GM19099 (cell line): ENCODE measurements around the gene MUC5AC.

Experiments
- POLR2A ChIP-seq: IDR thresholded peaks from 3 replicates; pipeline ENCODE4 v1.6.1; 2011; ENCODE audit warnings: low read depth; ENCODE audit not compliant: insufficient read length; ENCODE audit errors: extremely low read depth

MUC5AC gene

DNA sequence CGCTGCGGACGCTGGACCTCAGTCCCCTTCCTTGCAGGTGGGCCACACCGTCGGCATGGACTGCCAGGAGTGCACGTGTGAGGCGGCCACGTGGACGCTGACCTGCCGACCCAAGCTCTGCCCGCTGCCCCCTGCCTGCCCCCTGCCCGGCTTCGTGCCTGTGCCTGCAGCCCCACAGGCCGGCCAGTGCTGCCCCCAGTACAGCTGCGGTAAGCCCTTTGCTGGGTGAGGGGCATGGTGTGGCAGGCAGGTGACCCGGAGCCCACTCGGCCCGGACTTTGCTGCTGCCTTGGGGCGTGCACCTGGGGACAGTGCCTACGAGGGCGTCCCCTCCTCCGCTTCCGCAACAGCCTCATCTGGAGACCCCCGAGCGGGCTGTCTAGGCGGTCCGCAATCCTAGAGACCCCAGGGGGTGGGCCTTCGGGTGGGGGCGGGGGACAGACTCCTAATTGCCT lies 39.7 kb downstream of the MUC5AC start:
- no peak for TF ChIP-seq POLR2A

DNA sequence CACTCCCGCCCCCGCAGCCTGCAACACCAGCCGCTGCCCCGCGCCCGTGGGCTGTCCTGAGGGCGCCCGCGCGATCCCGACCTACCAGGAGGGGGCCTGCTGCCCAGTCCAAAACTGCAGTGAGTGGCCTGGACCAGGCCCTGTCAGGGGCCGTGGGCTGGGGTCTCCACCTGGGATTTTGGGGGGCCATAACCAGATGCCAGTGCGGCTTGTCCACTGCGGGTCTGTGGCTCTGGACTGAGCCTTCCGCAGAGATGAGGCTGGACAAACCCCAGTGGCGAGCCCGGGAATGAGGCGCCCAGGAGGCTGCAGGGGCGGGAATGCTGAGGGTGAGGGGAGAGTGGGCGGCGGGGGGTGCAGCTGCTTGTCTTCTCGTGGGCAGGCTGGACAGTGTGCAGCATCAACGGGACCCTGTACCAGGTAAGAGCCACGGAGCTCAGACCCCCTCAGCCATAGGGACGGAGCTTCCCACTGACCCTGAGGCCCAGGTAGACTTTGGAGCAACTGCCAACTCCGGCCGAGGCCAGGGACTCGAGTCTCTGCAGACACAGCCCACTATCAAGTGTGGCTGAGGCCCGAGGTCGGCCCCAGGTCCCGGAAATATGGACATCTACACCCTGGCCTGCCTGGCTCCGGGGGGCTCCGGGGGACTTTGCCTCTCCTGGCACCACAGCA lies 40.3 kb downstream of the MUC5AC start:
- TF ChIP-seq POLR2A = no peak

DNA sequence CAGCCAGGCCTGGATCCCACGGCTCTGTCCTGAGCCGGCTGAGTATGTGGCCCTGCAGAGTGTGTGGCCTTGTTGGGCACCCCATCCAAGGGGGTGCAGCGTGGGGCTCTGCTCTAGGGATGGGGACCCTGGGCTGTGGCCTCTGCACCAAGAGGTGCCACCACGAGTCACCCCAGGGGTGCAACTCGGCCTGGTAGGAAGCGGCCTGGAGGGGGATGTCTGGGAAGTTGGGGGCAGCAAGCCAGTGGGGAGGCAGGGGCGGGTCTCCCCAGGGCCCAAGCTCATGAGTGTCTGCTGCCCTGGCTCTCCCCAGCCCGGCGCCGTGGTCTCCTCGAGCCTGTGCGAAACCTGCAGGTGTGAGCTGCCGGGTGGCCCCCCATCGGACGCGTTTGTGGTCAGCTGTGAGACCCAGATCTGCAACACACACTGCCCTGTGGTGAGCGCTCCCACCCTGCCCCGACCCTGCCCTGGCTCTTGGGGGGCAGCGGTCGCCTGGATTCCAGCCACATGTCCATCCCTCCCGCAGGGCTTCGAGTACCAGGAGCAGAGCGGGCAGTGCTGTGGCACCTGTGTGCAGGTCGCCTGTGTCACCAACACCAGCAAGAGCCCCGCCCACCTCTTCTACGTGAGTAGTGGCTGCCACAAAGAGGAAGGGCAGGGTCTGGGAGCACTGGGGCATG lies 40.9 kb downstream of the MUC5AC start:
- TF ChIP-seq POLR2A = no peak

DNA sequence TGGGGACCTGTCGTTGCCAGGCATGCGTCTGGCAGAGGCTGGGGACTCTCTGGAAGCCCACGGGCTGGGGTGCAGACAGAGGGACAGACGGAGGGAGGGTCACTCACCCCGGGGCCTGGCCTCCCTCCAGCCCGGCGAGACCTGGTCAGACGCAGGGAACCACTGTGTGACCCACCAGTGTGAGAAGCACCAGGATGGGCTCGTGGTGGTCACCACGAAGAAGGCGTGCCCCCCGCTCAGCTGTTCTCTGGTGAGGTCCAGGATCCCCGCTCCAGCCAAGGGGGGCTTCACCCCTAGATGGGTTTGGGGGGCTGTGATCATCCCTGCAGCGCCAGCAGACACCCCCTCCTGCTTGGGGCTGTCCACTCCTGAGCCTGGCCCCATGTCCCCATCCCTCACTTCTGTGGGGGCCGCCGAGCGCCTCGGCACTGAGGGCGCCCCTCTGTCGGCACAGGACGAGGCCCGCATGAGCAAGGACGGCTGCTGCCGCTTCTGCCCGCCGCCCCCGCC lies 41.5 kb downstream of the MUC5AC start:
- no peak for TF ChIP-seq POLR2A

DNA sequence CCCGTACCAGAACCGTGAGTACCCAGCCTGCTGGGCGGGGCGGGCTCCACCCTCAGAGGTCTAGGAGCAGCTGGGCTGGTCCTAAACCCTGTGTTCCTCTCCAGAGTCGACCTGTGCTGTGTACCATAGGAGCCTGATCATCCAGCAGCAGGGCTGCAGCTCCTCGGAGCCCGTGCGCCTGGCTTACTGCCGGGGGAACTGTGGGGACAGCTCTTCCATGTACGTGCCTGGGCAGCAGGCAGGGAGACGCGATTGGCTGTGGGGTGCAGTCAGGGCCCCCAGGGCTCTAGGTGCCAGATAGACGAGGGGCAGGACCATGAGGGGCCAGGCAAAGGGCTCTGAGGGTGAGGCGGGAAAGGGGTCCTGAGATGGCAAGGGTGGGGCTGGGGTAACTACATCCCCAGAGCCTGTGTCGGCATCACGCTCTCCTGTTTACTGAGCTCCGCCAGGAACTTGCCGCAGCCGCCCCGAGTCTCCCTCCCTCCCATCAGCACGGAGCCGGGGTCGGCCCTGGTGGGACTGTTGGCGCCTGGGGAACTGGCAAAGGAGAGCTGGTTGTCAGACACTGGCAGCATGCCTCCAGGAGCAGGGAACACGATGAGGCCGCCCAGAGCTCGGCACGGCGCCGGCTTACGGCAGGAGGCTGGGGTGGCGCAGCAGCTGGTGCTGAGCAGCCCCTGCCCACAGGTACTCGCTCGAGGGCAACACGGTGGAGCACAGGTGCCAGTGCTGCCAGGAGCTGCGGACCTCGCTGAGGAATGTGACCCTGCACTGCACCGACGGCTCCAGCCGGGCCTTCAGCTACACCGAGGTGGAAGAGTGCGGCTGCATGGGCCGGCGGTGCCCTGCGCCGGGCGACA lies 42.2 kb downstream of the MUC5AC start:
- no peak for TF ChIP-seq POLR2A

DNA sequence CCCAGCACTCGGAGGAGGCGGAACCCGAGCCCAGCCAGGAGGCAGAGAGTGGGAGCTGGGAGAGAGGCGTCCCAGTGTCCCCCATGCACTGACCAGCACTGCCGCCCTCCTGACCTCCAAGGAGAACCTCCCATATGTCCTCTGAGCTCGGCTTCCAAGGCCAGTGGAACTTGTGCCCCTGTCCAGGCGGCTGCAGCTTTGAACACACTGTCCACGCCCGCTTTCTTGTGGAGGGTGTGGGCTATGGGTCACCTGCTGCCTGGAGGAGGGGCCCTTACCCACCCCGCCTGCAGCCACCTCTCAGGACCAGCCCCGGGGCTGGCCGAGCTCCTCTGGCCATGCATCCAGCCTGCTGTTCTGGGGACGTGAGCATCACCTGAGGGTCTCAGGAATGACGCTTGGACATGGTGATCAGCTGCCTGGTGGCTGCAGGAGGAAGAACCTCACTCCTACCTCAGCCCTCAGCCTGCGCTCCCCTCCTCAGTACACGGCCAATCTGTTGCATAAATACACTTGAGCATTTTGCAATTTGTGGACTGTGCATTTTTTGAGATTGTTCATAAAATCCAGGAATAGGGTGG lies 42.9 kb downstream of the MUC5AC start:
- no peak for TF ChIP-seq POLR2A

DNA sequence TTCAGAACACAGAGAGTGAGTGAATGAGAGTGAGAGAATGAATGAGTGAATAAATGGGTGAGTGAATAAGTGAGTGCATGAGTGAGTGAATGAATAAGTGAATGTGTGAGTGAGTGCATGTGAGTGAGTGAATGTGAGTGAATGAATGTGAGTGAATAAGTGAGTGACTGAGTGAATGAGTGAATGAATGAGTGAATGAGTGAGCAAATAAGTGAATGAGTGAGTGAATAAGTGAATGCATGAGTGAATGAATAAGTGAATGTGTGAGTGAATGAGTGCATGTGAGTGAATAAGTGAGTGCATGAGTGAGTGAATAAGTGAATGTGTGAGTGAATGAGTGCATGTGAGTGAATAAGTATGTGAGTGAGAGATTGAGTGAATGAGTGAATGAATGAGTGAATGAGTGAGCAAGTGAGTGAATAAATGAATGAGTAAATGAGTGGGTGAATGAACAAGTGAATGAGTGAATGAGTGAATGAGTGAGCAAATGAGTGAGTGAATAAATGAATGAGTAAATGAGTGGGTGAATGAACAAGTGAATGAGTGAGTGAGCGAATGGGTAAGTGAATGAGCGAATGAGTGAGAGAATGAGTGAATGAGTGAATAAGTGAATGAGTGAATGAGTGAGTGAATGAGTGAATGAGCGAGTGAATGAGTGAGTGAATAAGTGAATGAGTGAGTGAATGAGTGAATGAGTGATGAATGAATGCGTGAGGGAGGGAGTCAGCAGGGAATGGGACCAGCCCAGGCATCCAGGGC lies 43.8 kb downstream of the MUC5AC start:
- TF ChIP-seq POLR2A = no peak

DNA sequence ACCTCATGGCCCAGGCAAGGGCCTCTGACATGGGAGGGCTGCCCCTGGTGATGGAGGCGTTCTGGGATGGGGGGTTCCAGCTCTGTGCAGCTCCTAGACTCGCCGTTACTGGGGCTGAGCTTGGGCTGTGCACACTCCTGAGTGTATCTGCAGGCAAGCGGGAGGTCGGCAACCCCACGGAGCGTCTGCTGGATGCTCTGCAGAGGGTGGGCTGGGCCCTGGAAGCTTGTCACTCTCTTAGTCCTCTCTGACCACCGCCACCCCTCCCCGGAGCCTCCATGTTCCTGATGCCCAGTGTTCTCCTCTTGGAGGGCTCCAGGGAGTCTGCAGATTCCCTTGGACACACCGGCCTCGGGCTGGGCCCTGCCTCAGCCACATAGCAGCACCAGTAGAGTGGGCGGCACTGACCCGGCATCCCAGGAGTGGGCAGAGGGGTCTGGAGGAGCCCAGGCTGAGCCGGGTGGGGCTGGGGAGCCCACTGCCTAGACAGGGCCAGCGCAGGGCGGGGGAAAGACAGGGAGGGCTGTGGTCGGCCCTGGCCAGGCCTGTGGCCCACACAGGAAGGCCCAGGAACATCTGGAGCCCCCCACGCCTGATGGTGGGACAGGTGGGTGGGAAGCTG lies 44.5 kb downstream of the MUC5AC start:
- TF ChIP-seq POLR2A = no peak

DNA sequence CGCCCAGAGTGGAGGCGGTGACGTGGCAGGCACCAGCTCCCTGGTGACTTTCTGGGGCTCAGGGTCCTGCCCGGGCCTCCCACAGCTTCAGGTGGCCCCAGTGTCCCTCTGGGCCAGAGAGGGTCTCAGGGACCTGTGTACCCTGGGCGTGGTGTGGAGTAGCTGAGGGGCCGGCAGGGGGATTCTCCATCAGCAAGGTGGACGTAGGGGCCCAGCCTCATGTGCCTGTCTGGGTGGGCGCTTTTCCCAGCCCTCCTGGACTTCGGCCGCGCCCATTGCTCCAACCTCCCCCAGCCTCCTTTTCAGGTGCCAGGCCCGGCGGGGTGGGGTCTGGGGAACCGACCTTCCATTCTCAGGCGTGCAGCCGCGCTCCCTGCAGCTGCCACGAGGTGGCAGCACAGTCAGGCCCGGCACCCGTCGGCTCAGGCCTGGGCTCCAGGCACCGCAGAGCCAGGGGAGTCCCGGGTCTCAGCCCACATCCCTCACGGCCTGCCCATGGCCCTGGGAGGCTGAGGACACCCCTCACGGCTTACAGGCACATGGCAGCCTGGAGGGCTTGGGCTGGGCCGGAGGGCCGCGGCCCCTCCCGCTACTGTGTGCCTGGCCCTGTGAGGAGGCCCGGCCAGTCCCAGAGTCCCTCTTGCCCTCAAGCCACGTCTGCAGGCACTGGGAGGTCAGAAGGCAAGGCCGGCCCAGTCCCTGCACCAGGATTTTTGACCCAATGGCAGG lies 45.2 kb downstream of the MUC5AC start:
- no peak for TF ChIP-seq POLR2A

DNA sequence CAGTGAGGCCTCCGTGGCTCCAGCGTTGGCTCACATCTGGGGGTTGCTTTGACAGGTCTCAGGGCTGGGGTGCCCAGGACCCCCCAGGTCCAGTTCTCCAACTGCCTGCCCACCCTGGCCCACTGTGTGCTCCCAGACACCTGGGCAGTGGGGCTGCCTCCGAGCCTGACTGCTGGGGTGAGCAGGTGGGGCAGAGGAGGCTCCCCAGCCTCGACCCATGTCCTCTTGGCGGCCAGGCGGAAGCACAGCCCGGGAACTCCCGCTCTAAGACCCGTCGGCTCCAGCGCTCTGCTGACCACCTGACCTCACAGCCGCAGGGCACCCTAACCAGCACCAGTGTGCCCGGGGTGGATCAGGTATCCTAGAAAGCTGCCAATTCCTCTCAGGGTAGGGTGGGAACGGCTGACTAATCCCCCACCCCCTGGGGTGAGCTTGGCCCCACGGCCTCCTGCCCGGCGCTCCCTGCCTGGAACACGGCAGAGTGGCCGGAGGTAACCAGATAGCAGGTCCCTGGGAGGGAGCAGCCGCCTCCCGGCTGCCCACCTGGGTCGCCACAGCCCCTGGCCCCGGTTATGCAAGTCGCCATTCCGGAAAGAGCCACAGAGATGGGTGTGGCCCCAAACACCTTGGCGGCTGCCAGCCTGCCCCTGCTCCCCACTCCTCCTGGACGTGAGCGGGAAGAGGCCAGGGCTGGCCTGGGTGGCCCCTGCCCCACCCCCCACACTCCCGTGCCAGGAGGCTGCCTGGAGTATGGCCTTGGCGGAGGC lies 45.9 kb downstream of the MUC5AC start:
- no peak for TF ChIP-seq POLR2A

DNA sequence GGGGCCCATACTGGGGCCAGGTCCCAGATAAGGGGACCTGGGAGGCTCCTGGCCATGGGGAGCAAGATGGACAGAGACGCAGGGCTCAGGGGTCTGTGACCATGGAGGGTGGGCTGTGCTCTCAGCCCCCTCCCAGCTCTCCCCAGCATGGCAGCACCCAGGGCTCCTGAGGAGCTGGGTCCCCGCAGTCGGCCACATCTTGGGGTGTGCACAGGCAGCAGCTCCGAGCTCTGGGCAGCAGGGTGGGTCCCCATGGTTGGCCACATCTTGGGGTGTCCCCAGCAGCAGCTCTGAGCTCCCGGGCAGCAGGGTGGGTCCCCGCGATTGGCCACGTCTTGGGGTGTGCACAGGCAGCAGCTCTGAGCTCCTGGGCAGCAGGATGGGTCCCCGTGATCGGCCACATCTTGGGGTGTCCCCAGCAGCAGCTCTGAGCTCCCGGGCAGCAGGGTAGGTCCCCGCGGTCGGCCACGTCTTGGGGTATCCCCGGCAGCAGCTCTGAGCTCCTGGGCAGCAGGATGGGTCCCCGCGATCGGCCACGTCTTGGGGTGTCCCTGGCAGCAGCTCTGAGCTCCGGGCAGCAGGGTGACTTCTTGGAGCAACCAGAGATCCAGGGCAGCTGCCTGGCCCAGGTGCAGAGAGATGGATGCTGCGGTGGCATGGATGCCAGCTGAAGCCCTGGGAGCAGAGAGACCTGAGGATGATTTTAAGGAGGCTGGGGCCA lies 46.8 kb downstream of the MUC5AC start:
- no peak for TF ChIP-seq POLR2A
